Sigmoid colon (tissue), 4 donors: ENCODE results near the gene NCAM2.

Experiments used
- CTCF ChIP-seq, 4 experiments: fragments of 450-650 bp in 3 of 4; fragments of 200-600 bp in 1 of 4; IDR thresholded peaks; one replicate each; pipeline ENCODE4 v1.5.1; 2016 to 2019; ENCODE audit warnings: antibody characterized with exemption in 4 of 4, mild to moderate bottlenecking in 3 of 4, moderate library complexity in 2 of 4
- EP300 ChIP-seq, 4 donors: sonication (generic); formaldehyde crosslinking; IDR thresholded peaks; one replicate each; pipeline ENCODE4 v1.6.1; 2017; ENCODE audit warnings: antibody characterized with exemption in 4 of 4
- POLR2A ChIP-seq, 2 donors: fragments of 450-650 bp; IDR thresholded peaks; one replicate each; pipeline ENCODE4 v1.6.1; 2016; ENCODE audit warnings: antibody characterized with exemption in 2 of 2, mild to moderate bottlenecking in 2 of 2, moderate library complexity in 2 of 2
- POLR2AphosphoS5 ChIP-seq, 4 donors: sonication (generic); formaldehyde crosslinking; IDR thresholded peaks; one replicate each; pipeline ENCODE4 v1.6.1; 2017; ENCODE audit warnings: antibody characterized with exemption in 4 of 4

DNA sequence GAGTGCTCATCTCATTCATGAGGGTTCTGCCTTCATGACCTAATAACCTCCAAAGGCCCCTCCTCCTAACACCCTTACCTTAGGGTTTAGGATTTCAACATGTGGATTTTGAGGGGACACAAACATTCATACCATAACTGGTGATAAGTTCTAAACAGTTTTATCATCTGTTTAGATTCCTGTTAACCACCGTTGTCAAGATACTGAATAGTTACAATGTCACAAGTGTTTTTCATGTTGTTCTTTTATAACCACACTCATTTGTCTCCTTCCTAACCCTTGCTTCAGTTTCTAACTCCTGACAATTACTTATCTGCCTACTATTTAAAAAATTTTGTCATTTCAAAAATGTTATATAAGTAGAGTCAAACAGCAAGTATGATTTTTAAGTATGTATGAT lies 86.0 kb downstream of the NCAM2 start:
- TF ChIP-seq POLR2AphosphoS5 (IDR thresholded peaks at IDR 0.05) = no peak
- TF ChIP-seq CTCF (IDR thresholded peaks at IDR 0.05) = no peak
- no peak for TF ChIP-seq POLR2A (IDR thresholded peaks at IDR 0.05)
- no peak for TF ChIP-seq EP300 (IDR thresholded peaks at IDR 0.05)
